Panc1 (cell line): ENCODE data around the gene ABCA6.

Source experiments
- POLR2AphosphoS5 ChIP-seq: IDR thresholded peaks from 2 replicates; pipeline ENCODE4 v1.6.1; 2012; ENCODE audit warnings: mild to moderate bottlenecking, low read depth, low read length, moderate library complexity
- SIN3A ChIP-seq: IDR thresholded peaks from 2 replicates; pipeline ENCODE4 v1.6.1; 2012; ENCODE audit warnings: low read depth, mild to moderate bottlenecking, low read length, moderate library complexity, borderline replicate concordance; ENCODE audit not compliant: insufficient read depth
- TCF7L2 ChIP-seq: IDR thresholded peaks from 2 replicates; pipeline ENCODE4 v1.6.1; 2011; ENCODE audit warnings: mild to moderate bottlenecking, low read depth, low read length, inconsistent platforms
- TF ChIP-seq, protein P1 (sequence below): fragments of 450-650 bp; IDR thresholded peaks from 2 replicates; pipeline ENCODE4 v1.5.1; 2017; ENCODE audit warnings: mild to moderate bottlenecking
- TF ChIP-seq, protein P2 (sequence below), 2 experiments: IDR thresholded peaks; 2 replicates each; pipeline ENCODE4 v1.6.1; 2011 to 2012; ENCODE audit warnings: low read depth in 2 of 2, control low read depth in 1 of 2, low read length in 1 of 2, mild to moderate bottlenecking in 1 of 2, moderate library complexity in 1 of 2; ENCODE audit not compliant: insufficient read depth in 1 of 2

GRCh38 chr17:69142175-69142802, 594 bp upstream of the ABCA6 start:
- no peak for TF ChIP-seq POLR2AphosphoS5
- TF ChIP-seq, protein P1, sequence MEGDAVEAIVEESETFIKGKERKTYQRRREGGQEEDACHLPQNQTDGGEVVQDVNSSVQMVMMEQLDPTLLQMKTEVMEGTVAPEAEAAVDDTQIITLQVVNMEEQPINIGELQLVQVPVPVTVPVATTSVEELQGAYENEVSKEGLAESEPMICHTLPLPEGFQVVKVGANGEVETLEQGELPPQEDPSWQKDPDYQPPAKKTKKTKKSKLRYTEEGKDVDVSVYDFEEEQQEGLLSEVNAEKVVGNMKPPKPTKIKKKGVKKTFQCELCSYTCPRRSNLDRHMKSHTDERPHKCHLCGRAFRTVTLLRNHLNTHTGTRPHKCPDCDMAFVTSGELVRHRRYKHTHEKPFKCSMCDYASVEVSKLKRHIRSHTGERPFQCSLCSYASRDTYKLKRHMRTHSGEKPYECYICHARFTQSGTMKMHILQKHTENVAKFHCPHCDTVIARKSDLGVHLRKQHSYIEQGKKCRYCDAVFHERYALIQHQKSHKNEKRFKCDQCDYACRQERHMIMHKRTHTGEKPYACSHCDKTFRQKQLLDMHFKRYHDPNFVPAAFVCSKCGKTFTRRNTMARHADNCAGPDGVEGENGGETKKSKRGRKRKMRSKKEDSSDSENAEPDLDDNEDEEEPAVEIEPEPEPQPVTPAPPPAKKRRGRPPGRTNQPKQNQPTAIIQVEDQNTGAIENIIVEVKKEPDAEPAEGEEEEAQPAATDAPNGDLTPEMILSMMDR, result no peak
- TF ChIP-seq, protein P2, sequence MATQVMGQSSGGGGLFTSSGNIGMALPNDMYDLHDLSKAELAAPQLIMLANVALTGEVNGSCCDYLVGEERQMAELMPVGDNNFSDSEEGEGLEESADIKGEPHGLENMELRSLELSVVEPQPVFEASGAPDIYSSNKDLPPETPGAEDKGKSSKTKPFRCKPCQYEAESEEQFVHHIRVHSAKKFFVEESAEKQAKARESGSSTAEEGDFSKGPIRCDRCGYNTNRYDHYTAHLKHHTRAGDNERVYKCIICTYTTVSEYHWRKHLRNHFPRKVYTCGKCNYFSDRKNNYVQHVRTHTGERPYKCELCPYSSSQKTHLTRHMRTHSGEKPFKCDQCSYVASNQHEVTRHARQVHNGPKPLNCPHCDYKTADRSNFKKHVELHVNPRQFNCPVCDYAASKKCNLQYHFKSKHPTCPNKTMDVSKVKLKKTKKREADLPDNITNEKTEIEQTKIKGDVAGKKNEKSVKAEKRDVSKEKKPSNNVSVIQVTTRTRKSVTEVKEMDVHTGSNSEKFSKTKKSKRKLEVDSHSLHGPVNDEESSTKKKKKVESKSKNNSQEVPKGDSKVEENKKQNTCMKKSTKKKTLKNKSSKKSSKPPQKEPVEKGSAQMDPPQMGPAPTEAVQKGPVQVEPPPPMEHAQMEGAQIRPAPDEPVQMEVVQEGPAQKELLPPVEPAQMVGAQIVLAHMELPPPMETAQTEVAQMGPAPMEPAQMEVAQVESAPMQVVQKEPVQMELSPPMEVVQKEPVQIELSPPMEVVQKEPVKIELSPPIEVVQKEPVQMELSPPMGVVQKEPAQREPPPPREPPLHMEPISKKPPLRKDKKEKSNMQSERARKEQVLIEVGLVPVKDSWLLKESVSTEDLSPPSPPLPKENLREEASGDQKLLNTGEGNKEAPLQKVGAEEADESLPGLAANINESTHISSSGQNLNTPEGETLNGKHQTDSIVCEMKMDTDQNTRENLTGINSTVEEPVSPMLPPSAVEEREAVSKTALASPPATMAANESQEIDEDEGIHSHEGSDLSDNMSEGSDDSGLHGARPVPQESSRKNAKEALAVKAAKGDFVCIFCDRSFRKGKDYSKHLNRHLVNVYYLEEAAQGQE (IDR thresholded peaks at IDR 0.05; ENCODE audit: insufficient read depth in 1 of 2, low read depth in 2 of 2, low read length in 1 of 2), result no peak
- no peak for TF ChIP-seq SIN3A
- no peak for TF ChIP-seq TCF7L2
